Lung (tissue), 12 donors: ENCODE results near the gene TUBB4B. TPM values are rescaled to one million over a fixed set of nuclear protein-coding genes. Genes with fewer than 3 reads are reported as not detected.
A peak's percentile ranks its signal among the peaks of the same experiment; 100 is the strongest.

ENCODE experiments used
- ATAC-seq: fragments of 200-7000 bp; cut with Tn5 transposase; one replicate; pipeline ENCODE4 v1.9.1; 2020; ENCODE audit warnings: moderate number of reproducible peaks; ENCODE audit not compliant: insufficient read depth, low FRiP score
- DNase-seq, 3 donors: peaks; one replicate each; pipeline ENCODE4 v3.0.0-alpha.2; 2013 to 2017
- H3K27ac ChIP-seq, 2 donors: one replicate each; pipeline ENCODE4 v1.5.1; 2013; ENCODE audit warnings: mild to moderate bottlenecking in 2 of 2, moderate library complexity in 2 of 2, control low read depth in 1 of 2, inconsistent platforms in 1 of 2, low read depth in 1 of 2, low read length in 1 of 2
- H3K27me3 ChIP-seq, 3 donors: one replicate each; pipeline ENCODE4 v1.5.1; 2013; ENCODE audit warnings: low read length in 2 of 3; ENCODE audit not compliant: control insufficient read depth in 3 of 3, insufficient read depth in 3 of 3
- H3K36me3 ChIP-seq, 4 donors: one replicate each; pipeline ENCODE4 v1.5.1; 2013; ENCODE audit warnings: low read length in 4 of 4, mild to moderate bottlenecking in 1 of 4, moderate library complexity in 1 of 4; ENCODE audit not compliant: control insufficient read depth in 4 of 4, insufficient read depth in 4 of 4
- H3K4me1 ChIP-seq, 5 donors: one replicate each; pipeline ENCODE4 v1.5.1; 2013; ENCODE audit warnings: low read length in 5 of 5, mild to moderate bottlenecking in 2 of 5, moderate library complexity in 1 of 5; ENCODE audit not compliant: control insufficient read depth in 5 of 5, insufficient read depth in 5 of 5
- H3K4me3 ChIP-seq: one replicate; pipeline ENCODE4 v1.5.1; 2013; ENCODE audit warnings: mild to moderate bottlenecking, control low read depth, moderate library complexity
- H3K9ac ChIP-seq, 2 donors: one replicate each; pipeline ENCODE4 v1.5.1; 2013; ENCODE audit warnings: low read length in 2 of 2, control low read depth in 1 of 2; ENCODE audit not compliant: insufficient read depth in 1 of 2
- H3K9me3 ChIP-seq, 4 donors: one replicate each; pipeline ENCODE4 v1.5.1; 2013; ENCODE audit warnings: low read length in 3 of 4, mild to moderate bottlenecking in 1 of 4, moderate library complexity in 1 of 4; ENCODE audit not compliant: control insufficient read depth in 4 of 4, insufficient read depth in 3 of 4
- CTCF ChIP-seq: IDR thresholded peaks from 2 replicates; pipeline ENCODE4 v1.5.1; 2012; ENCODE audit warnings: mild to moderate bottlenecking; ENCODE audit errors: control extremely low read depth, extremely low read depth
- WGBS, 2 donors: extraction: QIAGEN DNeasy Blood & Tissue Kit; methylation state at CpG; one replicate each; pipeline ENCODE4 v1.1.7; 2013; 5-methylcytosine and 5-hydroxymethylcytosine counted together
- polyA plus RNA-seq, 2 donors: library from polyadenylated mRNA; stranded (reverse); fragments of 200-250 nt; gene quantifications; one replicate each; pipeline ENCODE4 v1.2.1, GENCODE V29; 2013
- total RNA-seq, 2 donors: library from RNA; depleted of rRNA in 1 of 2; stranded (reverse); fragments of >200 nt in 1 of 2; gene quantifications; one replicate each; pipeline ENCODE4 v1.2.1, GENCODE V29; 2014 to 2021
- donor health status: control.
- donor health status: control.
- donor health status: Bipolar disorder and iron deficiency.
- donor health status: healthy.
- donor health status: DM: yes; HTN: yes; CAD: no.

Gene TUBB4B
- total and polyA plus RNA-seq, 4 donors: 163 to 505 (median 332) TPM

- Histone ChIP-seq H3K9me3 (no peaks in the 10 kb centered on the region), H3K27ac (peak overlapping the region; percentile 72 to 73), H3K4me3 (no peak overlapping the region), H3K9ac (no peak overlapping the region), H3K27me3 (no peaks in the 10 kb centered on the region), H3K36me3 (peaks cover 0 to 23% (median 3%) of the 10 kb centered on the region in 4 donors), H3K4me1 (peaks cover 0 to 19% (median 1%) of the 10 kb centered on the region in 5 donors)
- DNase-seq (no peak), ATAC-seq (peak; percentile 15)
- 59 to 77% methylated on average over 12 of the region's 12 CpGs for WGBS, 2 donors
- no peak for TF ChIP-seq CTCF
These were observed 22.3 kb upstream of the TUBB4B start for GRCh38 chr9:137218754-137219271.

- H3K36me3 ChIP-seq: peaks cover 0 to 17% (median 3%) of the 10 kb centered on the region in 4 donors
- no peaks in the 10 kb centered on the region for H3K27me3 ChIP-seq
- no peak overlapping the region for H3K27ac ChIP-seq
- WGBS, 2 donors: 92 to 95% methylated on average over 10 of the region's 10 CpGs
- no peak for TF ChIP-seq CTCF
- H3K9me3 ChIP-seq: no peaks in the 10 kb centered on the region
- H3K9ac ChIP-seq: no peak overlapping the region
- peaks cover 0 to 21% (median 5%) of the 10 kb centered on the region in 5 donors for H3K4me1 ChIP-seq
- ATAC-seq (no peak), DNase-seq (no peak)
- no peak overlapping the region for H3K4me3 ChIP-seq
These were observed 21.2 kb upstream of the TUBB4B start for GRCh38 chr9:137219757-137220316.

- ATAC-seq: no peak
- DNase-seq: no peak
- H3K27ac ChIP-seq: no peak overlapping the region
These were observed 20.6 kb upstream of the TUBB4B start for GRCh38 chr9:137220317-137221094.

More at GRCh38 chr9:137220317-137221094, 20.6 kb upstream of the TUBB4B start:
- Histone ChIP-seq H3K4me1 (peaks cover 0 to 21% (median 5%) of the 10 kb centered on the region in 5 donors), H3K9me3 (no peaks in the 10 kb centered on the region), H3K27me3 (no peaks in the 10 kb centered on the region), H3K9ac (no peak overlapping the region), H3K4me3 (no peak overlapping the region), H3K36me3 (peaks cover 0 to 10% (median 3%) of the 10 kb centered on the region in 4 donors)
- TF ChIP-seq CTCF: no peak
- 92 to 94% methylated on average over 52 of the region's 52 CpGs for WGBS, 2 donors
